Gastroesophageal sphincter (tissue), 4 donors: ENCODE data around the gene CTNNBL1. TPM values are rescaled to one million over a fixed set of nuclear protein-coding genes. Genes with fewer than 3 reads are reported as not detected.

Experiments
- ATAC-seq: fragments of 150-250 bp; one replicate; pipeline ENCODE4 v1.9.1; 2016; ENCODE audit warnings: mild to moderate bottlenecking, moderate library complexity
- H3K27ac ChIP-seq, 4 donors: fragments of 200-600 bp; sonication (generic) in 3 of 4; 1 replicate in 3 of 4; 2 replicates in 1 of 4; pipeline ENCODE4 v1.5.1; 2016 to 2019
- H3K27me3 ChIP-seq: fragments of 200-600 bp; sonication (generic); one replicate; pipeline ENCODE4 v1.5.1; 2019
- H3K36me3 ChIP-seq, 2 donors: fragments of 200-600 bp; sonication (generic); one replicate each; pipeline ENCODE4 v1.5.1; 2019; ENCODE audit warnings: control low read depth in 1 of 2
- H3K4me1 ChIP-seq, 3 donors: fragments of 200-600 bp; sonication (generic); 1 replicate in 2 of 3; 2 replicates in 1 of 3; pipeline ENCODE4 v1.5.1; 2016 to 2019; ENCODE audit warnings: control low read depth in 2 of 3
- H3K4me3 ChIP-seq, 2 donors: fragments of 200-600 bp; sonication (generic); one replicate each; pipeline ENCODE4 v1.5.1; 2019; ENCODE audit warnings: mild to moderate bottlenecking in 1 of 2, moderate library complexity in 1 of 2
- H3K9me3 ChIP-seq, 3 donors: fragments of 200-600 bp; sonication (generic); one replicate each; pipeline ENCODE4 v1.5.1; 2017 to 2019; ENCODE audit warnings: control low read depth in 2 of 3
- CTCF ChIP-seq, 4 experiments: fragments of 200-600 bp in 2 of 4; fragments of 450-650 bp in 2 of 4; sonication (generic) in 1 of 4; IDR thresholded peaks; one replicate each; pipeline ENCODE4 v1.5.1; 2017 to 2019; ENCODE audit warnings: antibody characterized with exemption in 4 of 4, mild to moderate bottlenecking in 2 of 4, moderate library complexity in 2 of 4
- EP300 ChIP-seq: sonication (generic); formaldehyde crosslinking; IDR thresholded peaks from one replicate; pipeline ENCODE4 v1.6.1; 2017; ENCODE audit warnings: antibody characterized with exemption, mild to moderate bottlenecking
- POLR2A ChIP-seq, 2 donors: fragments of 450-650 bp; IDR thresholded peaks; one replicate each; pipeline ENCODE4 v1.6.1; 2017; ENCODE audit warnings: antibody characterized with exemption in 2 of 2, mild to moderate bottlenecking in 2 of 2, moderate library complexity in 1 of 2
- POLR2AphosphoS5 ChIP-seq: sonication (generic); formaldehyde crosslinking; IDR thresholded peaks from one replicate; pipeline ENCODE4 v1.6.1; 2017; ENCODE audit warnings: antibody characterized with exemption
- WGBS, 2 donors: methylation state at CpG; one replicate each; pipeline ENCODE4 v1.1.5; 2018; ENCODE audit warnings: low coverage in 1 of 2; 5-methylcytosine and 5-hydroxymethylcytosine counted together
- total RNA-seq, 4 donors: library from RNA; depleted of rRNA; stranded (reverse); fragments of >200 nt; gene quantifications; one replicate each; pipeline ENCODE4 v1.1.0, GENCODE V29; 2016

The CTNNBL1 gene
- total RNA-seq, 4 donors from 2014 or later: 43.8 to 58.4 (median 47.1) TPM

GRCh38 chr20:37807471-37808232 lies 113.8 kb downstream of the CTNNBL1 start:
- no peak overlapping the region for H3K4me3 ChIP-seq
- 93 to 98% methylated on average over 4 to 5 of the region's 5 CpGs for WGBS, 2 donors
- H3K4me1 ChIP-seq: no peaks in the 10 kb centered on the region
- H3K27ac ChIP-seq: no peak overlapping the region
- ATAC-seq: no peak
- H3K27me3 ChIP-seq: no peaks in the 10 kb centered on the region
- H3K36me3 ChIP-seq: peaks cover 0 to 73% of the 10 kb centered on the region in 2 donors
- H3K9me3 ChIP-seq: no peaks in the 10 kb centered on the region
- TF ChIP-seq EP300 (no peak), CTCF (IDR thresholded peaks at IDR 0.05) (no peak), POLR2AphosphoS5 (no peak), POLR2A (IDR thresholded peaks at IDR 0.05) (no peak)

- peaks cover 0 to 65% of the 10 kb centered on the region in 2 donors for H3K36me3 ChIP-seq
- H3K9me3 ChIP-seq: no peaks in the 10 kb centered on the region
- no peak overlapping the region for H3K27ac ChIP-seq
- WGBS, 2 donors: 77 to 81% methylated on average over 6 of the region's 7 CpGs
- no peaks in the 10 kb centered on the region for H3K4me1 ChIP-seq
- H3K4me3 ChIP-seq: no peak overlapping the region
- TF ChIP-seq CTCF (IDR thresholded peaks at IDR 0.05) (no peak), EP300 (no peak), POLR2AphosphoS5 (no peak), POLR2A (IDR thresholded peaks at IDR 0.05) (no peak)
- no peaks in the 10 kb centered on the region for H3K27me3 ChIP-seq
- ATAC-seq: no peak
Observed at GRCh38 chr20:37808233-37809070, 114.6 kb downstream of the CTNNBL1 start.

- ATAC-seq: no peak
- Histone ChIP-seq H3K9me3 (no peaks in the 10 kb centered on the region), H3K36me3 (peaks cover 0 to 50% of the 10 kb centered on the region in 2 donors), H3K4me3 (no peak overlapping the region), H3K4me1 (no peaks in the 10 kb centered on the region), H3K27ac (no peak overlapping the region), H3K27me3 (no peaks in the 10 kb centered on the region)
- TF ChIP-seq POLR2AphosphoS5: no peak
- TF ChIP-seq EP300: no peak
- no peak for TF ChIP-seq POLR2A (IDR thresholded peaks at IDR 0.05)
- TF ChIP-seq CTCF (IDR thresholded peaks at IDR 0.05): no peak
- 97 to 100% methylated on average over 4 of the region's 4 CpGs for WGBS, 2 donors
Observed at GRCh38 chr20:37810027-37810426, 116.2 kb downstream of the CTNNBL1 start.

- Histone ChIP-seq H3K36me3 (peaks cover 0 to 9% of the 10 kb centered on the region in 2 donors), H3K4me1 (no peaks in the 10 kb centered on the region), H3K27me3 (no peaks in the 10 kb centered on the region), H3K27ac (no peak overlapping the region), H3K9me3 (no peaks in the 10 kb centered on the region), H3K4me3 (no peak overlapping the region)
- TF ChIP-seq POLR2A (IDR thresholded peaks at IDR 0.05) (no peak), POLR2AphosphoS5 (no peak), CTCF (IDR thresholded peaks at IDR 0.05) (no peak), EP300 (no peak)
- 72 to 73% methylated on average over 2 of the region's 2 CpGs for WGBS, 2 donors
- ATAC-seq: no peak
Observed at GRCh38 chr20:37816003-37816402, 122.2 kb downstream of the CTNNBL1 start.
